ENCODE measurements around the gene ARRDC2. TPM values are rescaled to one million over a fixed set of nuclear protein-coding genes. Genes with fewer than 3 reads are reported as not detected.

Gene ARRDC2
- total and polyA plus RNA-seq, 10 of the 15 experiments (the other 5 are each of a cell fraction or from before 2014, with no cell fraction given) = 0.48 to 10.1 (median 4.8) TPM

- H3K4me1 ChIP-seq (ENCODE audit: control insufficient read depth, insufficient read depth, low read length) = peaks cover 18% of the 10 kb centered on the region
- no peak for TF ChIP-seq POLR2A (IDR thresholded peaks at IDR 0.05; ENCODE audit: low read depth, low read length)
- TF ChIP-seq, protein P1, sequence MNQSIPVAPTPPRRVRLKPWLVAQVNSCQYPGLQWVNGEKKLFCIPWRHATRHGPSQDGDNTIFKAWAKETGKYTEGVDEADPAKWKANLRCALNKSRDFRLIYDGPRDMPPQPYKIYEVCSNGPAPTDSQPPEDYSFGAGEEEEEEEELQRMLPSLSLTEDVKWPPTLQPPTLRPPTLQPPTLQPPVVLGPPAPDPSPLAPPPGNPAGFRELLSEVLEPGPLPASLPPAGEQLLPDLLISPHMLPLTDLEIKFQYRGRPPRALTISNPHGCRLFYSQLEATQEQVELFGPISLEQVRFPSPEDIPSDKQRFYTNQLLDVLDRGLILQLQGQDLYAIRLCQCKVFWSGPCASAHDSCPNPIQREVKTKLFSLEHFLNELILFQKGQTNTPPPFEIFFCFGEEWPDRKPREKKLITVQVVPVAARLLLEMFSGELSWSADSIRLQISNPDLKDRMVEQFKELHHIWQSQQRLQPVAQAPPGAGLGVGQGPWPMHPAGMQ (IDR thresholded peaks at IDR 0.05; ENCODE audit: borderline replicate concordance) = no peak
- TF ChIP-seq SREBF2 (IDR thresholded peaks at IDR 0.05; ENCODE audit: low read length) = no peak
- no peak for TF ChIP-seq SUPT20H (IDR thresholded peaks at IDR 0.05; ENCODE audit: borderline replicate concordance, control insufficient read depth, low read depth, low read length)
- TF ChIP-seq, protein P2, sequence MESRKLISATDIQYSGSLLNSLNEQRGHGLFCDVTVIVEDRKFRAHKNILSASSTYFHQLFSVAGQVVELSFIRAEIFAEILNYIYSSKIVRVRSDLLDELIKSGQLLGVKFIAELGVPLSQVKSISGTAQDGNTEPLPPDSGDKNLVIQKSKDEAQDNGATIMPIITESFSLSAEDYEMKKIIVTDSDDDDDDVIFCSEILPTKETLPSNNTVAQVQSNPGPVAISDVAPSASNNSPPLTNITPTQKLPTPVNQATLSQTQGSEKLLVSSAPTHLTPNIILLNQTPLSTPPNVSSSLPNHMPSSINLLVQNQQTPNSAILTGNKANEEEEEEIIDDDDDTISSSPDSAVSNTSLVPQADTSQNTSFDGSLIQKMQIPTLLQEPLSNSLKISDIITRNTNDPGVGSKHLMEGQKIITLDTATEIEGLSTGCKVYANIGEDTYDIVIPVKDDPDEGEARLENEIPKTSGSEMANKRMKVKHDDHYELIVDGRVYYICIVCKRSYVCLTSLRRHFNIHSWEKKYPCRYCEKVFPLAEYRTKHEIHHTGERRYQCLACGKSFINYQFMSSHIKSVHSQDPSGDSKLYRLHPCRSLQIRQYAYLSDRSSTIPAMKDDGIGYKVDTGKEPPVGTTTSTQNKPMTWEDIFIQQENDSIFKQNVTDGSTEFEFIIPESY (IDR thresholded peaks at IDR 0.05) = no peak
- TF ChIP-seq SRF (IDR thresholded peaks at IDR 0.05; ENCODE audit: low read depth in 2 of 2, low read length in 2 of 2) = no peak
- TF ChIP-seq POLR2AphosphoS2 (IDR thresholded peaks at IDR 0.05; ENCODE audit: low read depth, low read length) = no peak
- H3K36me3 ChIP-seq (ENCODE audit: control insufficient read depth in 2 of 2, insufficient read depth in 2 of 2, low read length in 1 of 2) = peaks cover 7 to 14% of the 10 kb centered on the region in 2 experiments
- no peak overlapping the region for H2AFZ ChIP-seq (ENCODE audit: control insufficient read depth, low read depth, low read length)
- no peak overlapping the region for H3K4me3 ChIP-seq
- H3K9ac ChIP-seq (ENCODE audit: control insufficient read depth, insufficient read depth, low read length) = no peak overlapping the region
- H3K79me2 ChIP-seq (ENCODE audit: control insufficient read depth, insufficient read depth, low read length) = no peaks in the 10 kb centered on the region
- ChIA-PET CTCF (interaction anchor here (0.8 to 4.8 kb wide), 3 partner anchors 47 to 104 kb away, joined by 3 to 81 read pairs (median 19); no protein-coding TSS in a partner anchor), RAD21 (ENCODE audit: unreplicated experiment) (interaction anchor here (1.2 to 2.0 kb wide), 2 partner anchors 13 to 183 kb away, joined by 3 to 6 read pairs; no protein-coding TSS in a partner anchor), POLR2A (no interaction called here), SMC1A (ENCODE audit: uncharacterized antibody, unreplicated experiment) (interaction anchor here (0.6 to 1.7 kb wide), 2 partner anchors 15 to 264 kb away, joined by 3 to 4 read pairs; no protein-coding TSS in a partner anchor)
- in situ Hi-C loops (cut with MboI) (no loop called here), intact Hi-C loops (cut with micrococcal nuclease; ENCODE audit: unreplicated experiment) (no loop called here)
- no peak overlapping the region for H3K4me2 ChIP-seq (ENCODE audit: control insufficient read depth, insufficient read depth)
- FAIRE-seq (no peak), ATAC-seq (no peak), DNase-seq (ENCODE audit: low read depth, low spot score) (no peak)
- no peaks in the 10 kb centered on the region for H4K20me1 ChIP-seq (ENCODE audit: control insufficient read depth, insufficient read depth)
- 96% methylated on average over 37 of the region's 37 CpGs for WGBS (ENCODE audit: insufficient coverage, insufficient replicate concordance, low lambda C conversion rate, missing lambda C conversion rate)
- no peaks in the 10 kb centered on the region for H3K27me3 ChIP-seq (replicated peaks in 1 of 2; ENCODE audit: control insufficient read depth in 2 of 2, insufficient read depth in 2 of 2, low read length in 1 of 2)
- no peaks in the 10 kb centered on the region for H3K9me3 ChIP-seq (replicated peaks; ENCODE audit: control insufficient read depth, insufficient read depth, low read length)
- no peak overlapping the region for H3K27ac ChIP-seq (ENCODE audit: control insufficient read depth, insufficient read depth)
- no TSS peak for BruUV-seq (replicated peaks)
These were observed 1.6 kb downstream of the ARRDC2 start for GRCh38 chr19:18009412-18010066.

Measured in GM12878 (cell line).